Glutamatergic neuron (in vitro differentiated cells): ENCODE data around the gene WFIKKN1. TPM values are rescaled to one million over a fixed set of nuclear protein-coding genes. Genes with fewer than 3 reads are reported as not detected.

ENCODE experiments used
- DNase-seq: peaks from one replicate; pipeline ENCODE4 v3.0.0; 2022
- H3K27ac Mint-ChIP-seq: one replicate; pipeline ENCODE4 v1.8.0; 2020; ENCODE audit warnings: mild to moderate bottlenecking, mixed read lengths, inconsistent platforms; ENCODE audit not compliant: unreplicated experiment
- H3K27me3 Mint-ChIP-seq: one replicate; pipeline ENCODE4 v1.8.0; 2020; ENCODE audit warnings: mild to moderate bottlenecking, moderate library complexity, mixed read lengths, inconsistent platforms; ENCODE audit not compliant: unreplicated experiment
- H3K36me3 Mint-ChIP-seq: one replicate; pipeline ENCODE4 v1.8.0; 2020; ENCODE audit warnings: mild to moderate bottlenecking, mixed read lengths, inconsistent platforms; ENCODE audit not compliant: unreplicated experiment
- H3K4me1 Mint-ChIP-seq: one replicate; pipeline ENCODE4 v1.8.0; 2020; ENCODE audit warnings: mild to moderate bottlenecking, low read depth, mixed read lengths, inconsistent platforms; ENCODE audit not compliant: unreplicated experiment
- H3K4me3 Mint-ChIP-seq: one replicate; pipeline ENCODE4 v1.8.0; 2020; ENCODE audit warnings: mild to moderate bottlenecking, mixed read lengths, inconsistent platforms; ENCODE audit not compliant: unreplicated experiment
- H3K9me3 Mint-ChIP-seq: one replicate; pipeline ENCODE4 v1.8.0; 2020; ENCODE audit warnings: mild to moderate bottlenecking, moderate library complexity, mixed read lengths, inconsistent platforms; ENCODE audit not compliant: unreplicated experiment
- CTCF ChIP-seq: fragments of 200-600 bp; sonication (generic); IDR thresholded peaks from one replicate; pipeline ENCODE4 v1.5.0; 2021; ENCODE audit not compliant: partially characterized antibody, unreplicated experiment
- total RNA-seq: library from RNA; stranded (reverse); fragmentation: NEBNext Ultra II Directional; extraction: Animal tissue kit (Norgen Biotek cat#: 25700); gene quantifications from one replicate; pipeline ENCODE4 v1.2.1, GENCODE V29; 2021; ENCODE audit not compliant: unreplicated experiment

WFIKKN1 gene
- total RNA-seq, 1 donor from 2014 or later, result 61.9 TPM

GRCh38 chr16:624526-625070 is 6.2 kb upstream of the WFIKKN1 start:
- TF ChIP-seq CTCF, result no peak
- H3K27ac Mint-ChIP-seq, result peak overlapping the region; percentile 62
- DNase-seq, result no peak
- H3K36me3 Mint-ChIP-seq, result no peaks in the 10 kb centered on the region
- H3K4me3 Mint-ChIP-seq, result peak overlapping the region; percentile 75
- H3K9me3 Mint-ChIP-seq, result peaks cover 15% of the 10 kb centered on the region
- peaks cover 35% of the 10 kb centered on the region for H3K4me1 Mint-ChIP-seq
- peaks cover 19% of the 10 kb centered on the region for H3K27me3 Mint-ChIP-seq

- Mint-ChIP-seq H3K27ac (no peak overlapping the region), H3K9me3 (peaks cover 18% of the 10 kb centered on the region), H3K36me3 (no peaks in the 10 kb centered on the region), H3K27me3 (peaks cover 21% of the 10 kb centered on the region), H3K4me1 (peaks cover 35% of the 10 kb centered on the region), H3K4me3 (no peak overlapping the region)
- DNase-seq, result peak; percentile 15
- TF ChIP-seq CTCF, result no peak
Measured at GRCh38 chr16:625117-625976, 5.4 kb upstream of the WFIKKN1 start.

- Mint-ChIP-seq H3K27ac (peak overlapping the region; percentile 17), H3K9me3 (peaks cover 18% of the 10 kb centered on the region)
- TF ChIP-seq CTCF, result no peak
Measured at GRCh38 chr16:625977-626765, 4.6 kb upstream of the WFIKKN1 start.

GRCh38 chr16:626787-627453 is 3.9 kb upstream of the WFIKKN1 start:
- Mint-ChIP-seq H3K36me3 (no peaks in the 10 kb centered on the region), H3K4me1 (peaks cover 26% of the 10 kb centered on the region), H3K4me3 (no peak overlapping the region), H3K27ac (peak overlapping the region; percentile 17), H3K27me3 (peaks cover 20% of the 10 kb centered on the region), H3K9me3 (peaks cover 16% of the 10 kb centered on the region)
- no peak for DNase-seq
- TF ChIP-seq CTCF, result no peak

More at GRCh38 chr16:625977-626765, 4.6 kb upstream of the WFIKKN1 start:
- H3K4me1 Mint-ChIP-seq, result peaks cover 32% of the 10 kb centered on the region
- no peak for DNase-seq
- H3K27me3 Mint-ChIP-seq, result peaks cover 21% of the 10 kb centered on the region
- no peaks in the 10 kb centered on the region for H3K36me3 Mint-ChIP-seq
- no peak overlapping the region for H3K4me3 Mint-ChIP-seq
